Measurements from ENCODE around the gene JARID2.

JARID2 gene

GRCh38 chr6:15419493-15419892, 173.6 kb downstream of the JARID2 start:
- WGBS (ENCODE audit: insufficient coverage): 100% methylated on average over 1 of the region's 2 CpGs
- ChIA-PET CTCF (interaction anchor here (0.6 to 2.1 kb wide), 8 partner anchors 8 to 56 kb away, joined by 3 to 7 read pairs (median 3); no protein-coding TSS in a partner anchor), POLR2A (no interaction called here)
- Histone ChIP-seq H3K36me3 (ENCODE audit: control insufficient read depth in 4 of 4, insufficient read depth in 4 of 4, low read length in 3 of 4) (peaks cover 0 to 28% (median 8%) of the 10 kb centered on the region in 4 experiments), H3K27me3 (replicated peaks in 2 of 5; ENCODE audit: control insufficient read depth in 4 of 5, insufficient read depth in 5 of 5, low read length in 4 of 5) (no peaks in the 10 kb centered on the region), H3K4me1 (ENCODE audit: control extremely low read depth in 1 of 4, control insufficient read depth in 4 of 4, insufficient read depth in 4 of 4, low read length in 3 of 4) (peaks cover 18 to 47% (median 43%) of the 10 kb centered on the region in 4 experiments), H3K4me3 (ENCODE audit: control insufficient read depth in 1 of 7, extremely low read depth in 1 of 7, insufficient read depth in 4 of 7, low read depth in 2 of 7, low read length in 6 of 7) (no peak overlapping the region), H3K27ac (ENCODE audit: insufficient read depth in 1 of 2, low read depth in 1 of 2, low read length in 2 of 2, poor library complexity in 1 of 2, severe bottlenecking in 2 of 2) (no peak overlapping the region), H3K9me3 (ENCODE audit: control extremely low read depth in 1 of 5, control insufficient read depth in 4 of 5, insufficient read depth in 2 of 5, low read depth in 1 of 5, low read length in 4 of 5) (peaks cover 0 to 28% (median 2%) of the 10 kb centered on the region in 5 experiments)
- DNase-seq: no peak

GRCh38 chr6:15420959-15421438, 175.1 kb downstream of the JARID2 start:
- Histone ChIP-seq H3K4me1 (ENCODE audit: control extremely low read depth in 1 of 4, control insufficient read depth in 4 of 4, insufficient read depth in 4 of 4, low read length in 3 of 4) (peaks cover 18 to 50% (median 49%) of the 10 kb centered on the region in 4 experiments), H3K9me3 (ENCODE audit: control extremely low read depth in 1 of 5, control insufficient read depth in 4 of 5, insufficient read depth in 2 of 5, low read depth in 1 of 5, low read length in 4 of 5) (peaks cover 0 to 28% (median 2%) of the 10 kb centered on the region in 5 experiments), H3K36me3 (ENCODE audit: control insufficient read depth in 4 of 4, insufficient read depth in 4 of 4, low read length in 3 of 4) (peaks cover 4 to 36% (median 8%) of the 10 kb centered on the region in 4 experiments), H3K4me3 (ENCODE audit: control insufficient read depth in 1 of 7, extremely low read depth in 1 of 7, insufficient read depth in 4 of 7, low read depth in 2 of 7, low read length in 6 of 7) (peak overlapping the region in 3 of 7 experiments; percentile 47 to 54 (median 49)), H3K27ac (ENCODE audit: insufficient read depth in 1 of 2, low read depth in 1 of 2, low read length in 2 of 2, poor library complexity in 1 of 2, severe bottlenecking in 2 of 2) (peak overlapping the region in 1 of 2 experiments; percentile 64), H3K27me3 (replicated peaks in 2 of 5; ENCODE audit: control insufficient read depth in 4 of 5, insufficient read depth in 5 of 5, low read length in 4 of 5) (no peaks in the 10 kb centered on the region)
- DNase-seq: peak in 2 of 3 donors; percentile 88 to 93
- CTCF ChIA-PET: interaction anchor here (1.0 to 3.7 kb wide), 10 partner anchors 9 to 88 kb away, joined by 3 to 25 read pairs (median 5); no protein-coding TSS in a partner anchor
- POLR2A ChIA-PET: interaction anchor here (0.7 to 1.0 kb wide), 3 partner anchors 12 to 1071 kb away, joined by 3 to 4 read pairs (median 3); no protein-coding TSS in a partner anchor
- WGBS (ENCODE audit: insufficient coverage): 24% methylated on average over 8 of the region's 10 CpGs

GRCh38 chr6:15421945-15422733, 176.3 kb downstream of the JARID2 start:
- H3K9me3 ChIP-seq (ENCODE audit: control extremely low read depth in 1 of 5, control insufficient read depth in 4 of 5, insufficient read depth in 2 of 5, low read depth in 1 of 5, low read length in 4 of 5): peaks cover 0 to 23% (median 2%) of the 10 kb centered on the region in 5 experiments
- POLR2A ChIA-PET: no interaction called here

GRCh38 chr6:15423286-15423993, 177.6 kb downstream of the JARID2 start:
- WGBS (ENCODE audit: insufficient coverage): 85% methylated on average over 7 of the region's 7 CpGs
- ChIA-PET POLR2A (no interaction called here), CTCF (interaction anchor here (1.6 to 3.7 kb wide), 5 partner anchors 7 to 21 kb away, joined by 5 to 25 read pairs (median 5); no protein-coding TSS in a partner anchor)
- DNase-seq: no peak
- Histone ChIP-seq H3K27me3 (replicated peaks in 2 of 5; ENCODE audit: control insufficient read depth in 4 of 5, insufficient read depth in 5 of 5, low read length in 4 of 5) (no peaks in the 10 kb centered on the region), H3K9me3 (ENCODE audit: control extremely low read depth in 1 of 5, control insufficient read depth in 4 of 5, insufficient read depth in 2 of 5, low read depth in 1 of 5, low read length in 4 of 5) (peaks cover 0 to 11% (median 2%) of the 10 kb centered on the region in 5 experiments), H3K36me3 (ENCODE audit: control insufficient read depth in 4 of 4, insufficient read depth in 4 of 4, low read length in 3 of 4) (peaks cover 0 to 22% (median 4%) of the 10 kb centered on the region in 4 experiments), H3K27ac (ENCODE audit: insufficient read depth in 1 of 2, low read depth in 1 of 2, low read length in 2 of 2, poor library complexity in 1 of 2, severe bottlenecking in 2 of 2) (no peak overlapping the region), H3K4me3 (ENCODE audit: control insufficient read depth in 1 of 7, extremely low read depth in 1 of 7, insufficient read depth in 4 of 7, low read depth in 2 of 7, low read length in 6 of 7) (no peak overlapping the region), H3K4me1 (ENCODE audit: control extremely low read depth in 1 of 4, control insufficient read depth in 4 of 4, insufficient read depth in 4 of 4, low read length in 3 of 4) (peaks cover 36 to 72% (median 58%) of the 10 kb centered on the region in 4 experiments)

More at GRCh38 chr6:15421945-15422733, 176.3 kb downstream of the JARID2 start:
- Histone ChIP-seq H3K27ac (ENCODE audit: insufficient read depth in 1 of 2, low read depth in 1 of 2, low read length in 2 of 2, poor library complexity in 1 of 2, severe bottlenecking in 2 of 2) (no peak overlapping the region), H3K27me3 (replicated peaks in 2 of 5; ENCODE audit: control insufficient read depth in 4 of 5, insufficient read depth in 5 of 5, low read length in 4 of 5) (no peaks in the 10 kb centered on the region), H3K4me3 (ENCODE audit: control insufficient read depth in 1 of 7, extremely low read depth in 1 of 7, insufficient read depth in 4 of 7, low read depth in 2 of 7, low read length in 6 of 7) (peak overlapping the region in 4 of 7 experiments; percentile 11 to 31 (median 16)), H3K36me3 (ENCODE audit: control insufficient read depth in 4 of 4, insufficient read depth in 4 of 4, low read length in 3 of 4) (peaks cover 4 to 33% (median 6%) of the 10 kb centered on the region in 4 experiments), H3K4me1 (ENCODE audit: control extremely low read depth in 1 of 4, control insufficient read depth in 4 of 4, insufficient read depth in 4 of 4, low read length in 3 of 4) (peaks cover 30 to 61% (median 57%) of the 10 kb centered on the region in 4 experiments)
- peak in 2 of 3 donors; percentile 72 to 79 for DNase-seq
- WGBS (ENCODE audit: insufficient coverage): 54% methylated on average over 9 of the region's 10 CpGs
- CTCF ChIA-PET: interaction anchor here (0.6 to 3.7 kb wide), 13 partner anchors 9 to 1106 kb away, joined by 3 to 25 read pairs (median 4); no protein-coding TSS in a partner anchor

- CTCF ChIA-PET: interaction anchor here (0.9 to 1.7 kb wide), 4 partner anchors 9 to 25 kb away, joined by 3 to 4 read pairs (median 4); no protein-coding TSS in a partner anchor
- H3K4me1 ChIP-seq (ENCODE audit: control extremely low read depth in 1 of 4, control insufficient read depth in 4 of 4, insufficient read depth in 4 of 4, low read length in 3 of 4): peaks cover 33 to 88% (median 64%) of the 10 kb centered on the region in 4 experiments
- WGBS (ENCODE audit: insufficient coverage): 100% methylated on average over 5 of the region's 5 CpGs
- POLR2A ChIA-PET: no interaction called here
- peaks cover 0 to 22% (median 3%) of the 10 kb centered on the region in 4 experiments for H3K36me3 ChIP-seq (ENCODE audit: control insufficient read depth in 4 of 4, insufficient read depth in 4 of 4, low read length in 3 of 4)
- no peaks in the 10 kb centered on the region for H3K9me3 ChIP-seq (ENCODE audit: control extremely low read depth in 1 of 5, control insufficient read depth in 4 of 5, insufficient read depth in 2 of 5, low read depth in 1 of 5, low read length in 4 of 5)
- H3K27ac ChIP-seq (ENCODE audit: insufficient read depth in 1 of 2, low read depth in 1 of 2, low read length in 2 of 2, poor library complexity in 1 of 2, severe bottlenecking in 2 of 2): no peak overlapping the region
- no peak for DNase-seq
- H3K4me3 ChIP-seq (ENCODE audit: control insufficient read depth in 1 of 7, extremely low read depth in 1 of 7, insufficient read depth in 4 of 7, low read depth in 2 of 7, low read length in 6 of 7): no peak overlapping the region
- H3K27me3 ChIP-seq (replicated peaks in 2 of 5; ENCODE audit: control insufficient read depth in 4 of 5, insufficient read depth in 5 of 5, low read length in 4 of 5): no peaks in the 10 kb centered on the region
Observed at GRCh38 chr6:15425947-15426346, 180.1 kb downstream of the JARID2 start.

GRCh38 chr6:15426395-15426794, 180.5 kb downstream of the JARID2 start:
- ChIA-PET POLR2A (no interaction called here), CTCF (interaction anchor here (0.9 to 1.2 kb wide), 3 partner anchors 8 to 25 kb away, joined by 3 to 4 read pairs (median 3); no protein-coding TSS in a partner anchor)
- Histone ChIP-seq H3K4me3 (ENCODE audit: control insufficient read depth in 1 of 7, extremely low read depth in 1 of 7, insufficient read depth in 4 of 7, low read depth in 2 of 7, low read length in 6 of 7) (peak overlapping the region in 1 of 7 experiments; percentile 49), H3K27ac (ENCODE audit: insufficient read depth in 1 of 2, low read depth in 1 of 2, low read length in 2 of 2, poor library complexity in 1 of 2, severe bottlenecking in 2 of 2) (no peak overlapping the region), H3K27me3 (replicated peaks in 2 of 5; ENCODE audit: control insufficient read depth in 4 of 5, insufficient read depth in 5 of 5, low read length in 4 of 5) (no peaks in the 10 kb centered on the region), H3K9me3 (ENCODE audit: control extremely low read depth in 1 of 5, control insufficient read depth in 4 of 5, insufficient read depth in 2 of 5, low read depth in 1 of 5, low read length in 4 of 5) (no peaks in the 10 kb centered on the region), H3K4me1 (ENCODE audit: control extremely low read depth in 1 of 4, control insufficient read depth in 4 of 4, insufficient read depth in 4 of 4, low read length in 3 of 4) (peaks cover 36 to 88% (median 62%) of the 10 kb centered on the region in 4 experiments), H3K36me3 (ENCODE audit: control insufficient read depth in 4 of 4, insufficient read depth in 4 of 4, low read length in 3 of 4) (peaks cover 0 to 22% (median 3%) of the 10 kb centered on the region in 4 experiments)
- 100% methylated on average over 2 of the region's 2 CpGs for WGBS (ENCODE audit: insufficient coverage)
- DNase-seq: no peak

Measured in common myeloid progenitor, CD34-positive (primary cell).